ENCODE results near the gene CCDC92B.

DNA sequence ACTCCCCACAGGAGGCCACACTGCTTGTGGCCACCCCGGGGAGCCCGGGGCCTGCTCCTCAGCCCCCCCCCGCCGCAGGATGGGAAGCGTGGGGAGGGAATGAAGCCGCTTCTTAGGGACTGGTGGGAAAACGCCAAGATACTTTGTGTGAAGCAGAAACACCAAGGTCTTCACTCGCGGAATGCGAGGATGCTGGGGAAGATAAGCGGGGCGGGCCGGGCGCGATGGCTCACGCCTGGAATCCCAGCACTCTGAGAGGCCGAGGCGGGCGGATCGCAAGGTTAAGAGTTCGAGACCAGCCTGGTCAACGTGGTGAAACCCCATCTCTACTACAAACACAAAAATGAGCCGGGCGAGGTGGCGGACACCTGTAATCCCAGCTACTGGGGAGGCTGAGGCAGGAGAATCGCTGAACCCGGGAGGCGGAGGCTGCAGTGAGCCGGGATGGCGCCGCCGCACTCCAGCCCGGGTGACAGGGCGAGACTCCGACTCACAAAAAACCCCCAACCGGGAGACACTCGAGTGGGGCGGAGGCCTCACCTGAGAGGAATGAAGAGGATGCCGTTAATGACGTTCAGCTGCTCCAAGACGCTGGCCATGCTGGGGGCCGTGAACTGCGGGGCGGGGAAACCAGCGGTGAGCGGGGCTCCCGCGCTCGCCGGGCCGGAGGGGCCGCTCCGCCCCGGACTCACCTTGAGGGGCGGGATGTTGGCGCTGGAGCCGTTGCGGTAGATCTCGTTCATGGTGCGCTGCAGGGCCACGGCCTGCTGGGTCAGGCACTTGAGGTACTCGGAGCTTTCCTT, 58.2 kb downstream of the CCDC92B start:
- no peak for TF ChIP-seq POLR2A (IDR thresholded peaks at IDR 0.05; ENCODE audit: low read length)
- no peak for TF ChIP-seq GATA1 (IDR thresholded peaks at IDR 0.05; ENCODE audit: low read depth, low read length)

Measured in erythroblast (primary cell).